Measurements from ENCODE around the gene NLRP1. TPM values are rescaled to one million over a fixed set of nuclear protein-coding genes. Genes with fewer than 3 reads are reported as not detected.

The NLRP1 gene
- total RNA-seq, 1 donor from 2014 or later: 5.8 TPM

GRCh38 chr17:5478992-5479391, 105.3 kb downstream of the NLRP1 start:
- DNase-seq (ENCODE audit: low read depth in 2 of 2): no peak

GRCh38 chr17:5473906-5474305, 110.4 kb downstream of the NLRP1 start:
- DNase-seq (ENCODE audit: low read depth in 2 of 2): no peak

- no peak for DNase-seq (ENCODE audit: low read depth in 2 of 2)
Observed at GRCh38 chr17:5472511-5472910, 111.8 kb downstream of the NLRP1 start.

- DNase-seq (ENCODE audit: low read depth in 2 of 2): no peak
Observed at GRCh38 chr17:5468075-5468473, 116.2 kb downstream of the NLRP1 start.

GRCh38 chr17:5467416-5467815, 116.9 kb downstream of the NLRP1 start:
- DNase-seq (ENCODE audit: low read depth in 2 of 2): no peak

GRCh38 chr17:5466295-5466694, 118.0 kb downstream of the NLRP1 start:
- DNase-seq (ENCODE audit: low read depth in 2 of 2): no peak

GRCh38 chr17:5464717-5465507, 119.4 kb downstream of the NLRP1 start:
- peak; percentile 42 to 49 for DNase-seq (ENCODE audit: low read depth in 2 of 2)

Other genes starting within 250 kb of the NLRP1 start
- gene NUP88, start 164.8 kb downstream of the NLRP1 start, total RNA-seq: 72.4 and 94.0 TPM in 2 replicates
- 33.5 and 35.3 TPM in 2 replicates for gene RPAIN, start 164.3 kb downstream of the NLRP1 start, total RNA-seq
- gene C1QBP, start 145.4 kb downstream of the NLRP1 start, total RNA-seq: 171 and 284 TPM in 2 replicates
- 9.4 and 14.2 TPM in 2 replicates for gene DHX33, start 115.5 kb downstream of the NLRP1 start, total RNA-seq
- gene DERL2, start 98.3 kb downstream of the NLRP1 start, total RNA-seq: 17.4 and 21.3 TPM in 2 replicates
- 13.1 and 17.2 TPM in 2 replicates for gene MIS12, start 97.9 kb downstream of the NLRP1 start, total RNA-seq

Data from dermis microvascular lymphatic vessel endothelial cell (primary cell).